ENCODE measurements around the gene SLC25A21.
"Not testable (repeated sequence)": the region's sequence is repeated elsewhere in the genome, so short reads cannot be mapped to it uniquely, and the experiment has no call there.

Gene SLC25A21

DNA sequence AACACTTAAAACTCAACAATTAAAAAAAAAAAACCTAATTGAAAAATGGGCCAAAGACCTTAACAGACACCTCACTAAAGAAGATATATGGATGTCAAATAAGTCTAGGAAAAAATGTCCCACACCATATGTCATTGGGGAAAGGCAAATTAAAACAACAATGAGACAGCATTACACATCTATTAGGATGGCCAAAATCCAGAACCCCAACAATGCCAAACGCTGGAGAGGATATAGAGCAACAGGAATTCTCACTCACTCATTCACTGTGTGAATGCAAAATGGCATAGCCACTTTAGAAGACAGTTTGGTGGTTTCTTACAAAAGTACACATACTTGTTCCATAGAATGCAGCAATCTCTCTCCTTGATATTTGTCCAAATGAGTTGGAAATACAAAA, 173.7 kb downstream of the SLC25A21 start:
- H3K36me3 ChIP-seq (ENCODE audit: insufficient read depth, low read length): no peaks in the 10 kb centered on the region
- H3K9ac ChIP-seq (ENCODE audit: low read depth, low read length): no peak overlapping the region
- H3K9me3 ChIP-seq (ENCODE audit: control insufficient read depth, insufficient read depth, low read length): no peaks in the 10 kb centered on the region
- no peaks in the 10 kb centered on the region for H3K4me1 ChIP-seq (ENCODE audit: insufficient read depth, low read length)

DNA sequence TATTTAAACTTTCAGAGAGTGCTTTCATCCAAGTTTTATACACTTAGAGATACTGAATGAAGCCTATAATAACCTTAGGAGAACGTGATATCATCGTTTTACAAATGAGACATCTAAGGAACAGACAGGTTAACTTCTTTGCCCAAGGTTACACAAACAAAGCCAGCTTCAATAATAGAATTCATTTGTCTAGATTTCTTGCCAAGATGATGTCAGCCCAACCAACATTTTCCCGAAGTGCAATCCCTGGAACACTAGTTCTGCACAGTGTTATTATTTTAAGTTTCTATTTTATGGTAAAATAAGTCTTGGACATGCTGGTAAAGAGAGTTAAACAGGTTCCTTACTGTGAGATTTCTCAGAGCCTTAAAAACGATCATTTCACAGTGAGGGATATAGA, 174.6 kb downstream of the SLC25A21 start:
- no peak overlapping the region for H3K9ac ChIP-seq (ENCODE audit: low read depth, low read length)
- no peaks in the 10 kb centered on the region for H3K9me3 ChIP-seq (ENCODE audit: control insufficient read depth, insufficient read depth, low read length)
- no peaks in the 10 kb centered on the region for H3K36me3 ChIP-seq (ENCODE audit: insufficient read depth, low read length)
- no peaks in the 10 kb centered on the region for H3K4me1 ChIP-seq (ENCODE audit: insufficient read depth, low read length)

DNA sequence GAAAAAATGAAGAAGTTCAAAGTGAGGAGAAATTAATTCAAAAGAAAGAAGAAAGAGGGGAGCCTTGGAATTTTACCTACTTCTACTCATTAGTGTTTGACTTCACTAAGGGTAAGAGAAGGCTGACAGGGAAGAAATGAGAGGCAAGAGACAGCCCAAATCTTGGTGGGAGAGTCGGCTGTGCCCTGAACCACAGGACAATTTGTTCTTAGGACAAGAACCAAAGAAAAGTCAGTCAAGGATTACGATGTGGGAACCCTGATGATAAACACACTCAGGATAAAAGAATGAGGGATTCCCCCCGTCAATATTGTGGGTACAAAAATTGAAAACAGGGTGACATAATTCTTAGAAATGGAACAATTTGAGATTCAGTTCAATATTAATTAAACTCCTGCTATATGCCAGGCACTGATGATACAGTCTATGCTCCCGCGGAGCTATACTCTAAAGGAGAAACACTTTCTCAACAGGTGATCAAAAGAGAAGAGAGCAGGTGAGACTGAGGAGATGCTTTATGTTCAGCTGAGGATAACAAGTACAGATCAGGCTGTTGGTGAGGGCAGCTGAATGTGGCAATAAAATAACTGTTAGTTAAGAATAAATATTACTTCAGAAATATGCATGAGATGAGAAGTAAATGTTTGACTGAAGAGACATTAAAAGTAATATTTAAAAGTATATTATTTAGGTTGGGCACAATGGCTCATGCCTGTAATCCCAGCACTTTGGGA, 175.4 kb downstream of the SLC25A21 start:
- Histone ChIP-seq H3K9me3 (ENCODE audit: control insufficient read depth, insufficient read depth, low read length) (no peaks in the 10 kb centered on the region), H3K36me3 (ENCODE audit: insufficient read depth, low read length) (no peaks in the 10 kb centered on the region), H3K9ac (ENCODE audit: low read depth, low read length) (no peak overlapping the region)

DNA sequence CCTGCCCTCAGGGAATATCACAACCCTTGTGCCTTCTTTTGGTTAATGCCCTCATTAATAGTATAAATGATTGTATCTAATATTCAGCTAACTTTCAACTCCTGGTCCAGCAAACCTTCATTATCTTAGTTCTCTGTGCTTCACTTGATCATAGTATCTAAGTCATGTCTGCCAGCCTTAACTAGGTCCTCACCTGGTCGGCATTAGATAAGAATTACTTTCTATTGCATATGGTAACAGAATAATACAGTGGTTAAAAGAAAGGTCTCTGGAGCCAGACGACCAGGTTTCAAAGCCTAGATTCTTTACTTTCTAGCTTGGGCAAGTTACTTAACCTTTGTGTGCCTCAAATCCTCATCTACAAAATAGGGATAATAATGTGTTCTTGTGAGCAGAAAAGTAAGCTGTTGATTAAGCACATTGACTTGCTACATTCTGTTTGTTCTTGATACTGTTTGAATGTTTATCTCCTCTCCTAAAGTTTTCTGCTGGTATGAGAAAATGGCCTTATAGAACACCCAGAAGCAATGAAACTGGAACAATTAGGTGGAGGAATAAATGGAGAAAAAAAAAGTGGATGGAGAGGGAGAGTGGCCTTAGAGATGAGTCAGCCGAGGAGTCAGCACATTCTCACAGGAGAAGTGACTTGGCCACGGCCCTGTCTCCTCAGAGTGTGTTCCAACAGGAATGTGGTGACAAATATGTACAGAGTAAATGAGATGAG, 176.1 kb downstream of the SLC25A21 start:
- H3K36me3 ChIP-seq (ENCODE audit: insufficient read depth, low read length): no peaks in the 10 kb centered on the region
- H3K9ac ChIP-seq (ENCODE audit: low read depth, low read length): no peak overlapping the region
- H3K4me1 ChIP-seq (ENCODE audit: insufficient read depth, low read length): no peaks in the 10 kb centered on the region
- H3K9me3 ChIP-seq (ENCODE audit: control insufficient read depth, insufficient read depth, low read length): no peaks in the 10 kb centered on the region

More for the DNA sequence above, 175.4 kb downstream of the SLC25A21 start:
- H3K4me1 ChIP-seq (ENCODE audit: insufficient read depth, low read length): no peaks in the 10 kb centered on the region

DNA sequence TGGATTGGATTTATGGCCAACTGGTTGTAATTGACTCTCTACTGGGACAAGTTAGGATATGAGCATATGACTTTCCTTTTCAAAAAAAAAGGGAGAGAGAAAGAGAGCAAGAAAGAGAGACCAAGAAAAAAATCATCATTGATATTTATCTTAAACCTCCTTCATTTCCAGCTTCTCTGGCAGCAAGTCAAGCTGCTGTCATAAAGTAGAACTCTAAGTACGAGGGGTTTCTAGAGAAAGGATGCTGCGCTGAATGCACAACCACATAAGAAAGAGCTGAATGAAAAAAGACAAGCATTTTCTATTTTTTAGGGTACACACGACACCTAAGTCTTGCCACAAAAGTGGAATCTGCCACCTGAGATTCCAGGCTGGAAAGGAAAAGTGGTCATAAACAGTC, 182.6 kb downstream of the SLC25A21 start:
- no peaks in the 10 kb centered on the region for H3K4me1 ChIP-seq (ENCODE audit: insufficient read depth, low read length)
- no peaks in the 10 kb centered on the region for H3K9me3 ChIP-seq (ENCODE audit: control insufficient read depth, insufficient read depth, low read length)
- H3K36me3 ChIP-seq (ENCODE audit: insufficient read depth, low read length): no peaks in the 10 kb centered on the region
- H3K9ac ChIP-seq (ENCODE audit: low read depth, low read length): no peak overlapping the region

DNA sequence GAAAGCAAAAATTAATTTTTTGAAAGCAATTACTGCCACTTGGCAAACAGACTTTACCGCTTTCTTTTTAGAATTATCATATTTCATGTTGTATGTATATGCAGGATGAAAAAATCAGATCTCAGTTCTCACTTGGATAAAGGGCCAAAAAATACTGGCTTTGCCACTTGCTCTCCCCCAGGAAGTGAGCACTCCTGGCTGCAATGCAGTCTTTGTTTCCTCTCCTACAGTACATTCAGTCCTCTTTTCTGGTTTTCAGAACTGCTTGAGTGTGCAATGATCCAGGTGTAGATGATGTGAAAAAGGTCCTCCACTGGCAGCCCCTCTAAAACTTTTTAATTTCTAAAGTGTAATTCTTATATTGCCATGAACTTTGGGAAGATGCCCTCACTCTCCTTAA, 183.4 kb downstream of the SLC25A21 start:
- H3K36me3 ChIP-seq (ENCODE audit: insufficient read depth, low read length): no peaks in the 10 kb centered on the region
- H3K9me3 ChIP-seq (ENCODE audit: control insufficient read depth, insufficient read depth, low read length): no peaks in the 10 kb centered on the region
- no peaks in the 10 kb centered on the region for H3K4me1 ChIP-seq (ENCODE audit: insufficient read depth, low read length)
- H3K9ac ChIP-seq (ENCODE audit: low read depth, low read length): no peak overlapping the region

DNA sequence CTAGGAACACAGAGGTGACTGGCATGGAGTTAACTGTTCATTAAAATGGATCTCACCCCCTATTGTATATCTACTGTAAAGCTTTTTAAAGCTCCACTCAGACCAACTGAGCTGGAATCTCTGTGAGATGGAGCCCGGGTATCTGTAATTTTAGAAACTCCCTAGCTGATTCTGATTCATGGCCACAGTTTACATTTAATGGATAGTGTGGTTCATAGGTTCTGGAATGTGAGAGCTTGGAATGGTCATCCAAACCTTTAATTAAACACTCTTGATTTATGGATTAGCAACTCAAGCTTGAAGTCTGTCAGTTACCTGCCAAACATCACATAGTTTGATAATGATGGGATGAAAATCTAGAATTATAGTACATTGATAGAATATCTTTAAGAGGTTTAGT, 183.8 kb downstream of the SLC25A21 start:
- Histone ChIP-seq H3K4me1 (ENCODE audit: insufficient read depth, low read length) (no peaks in the 10 kb centered on the region), H3K36me3 (ENCODE audit: insufficient read depth, low read length) (no peaks in the 10 kb centered on the region), H3K9me3 (ENCODE audit: control insufficient read depth, insufficient read depth, low read length) (no peaks in the 10 kb centered on the region), H3K9ac (ENCODE audit: low read depth, low read length) (no peak overlapping the region)

DNA sequence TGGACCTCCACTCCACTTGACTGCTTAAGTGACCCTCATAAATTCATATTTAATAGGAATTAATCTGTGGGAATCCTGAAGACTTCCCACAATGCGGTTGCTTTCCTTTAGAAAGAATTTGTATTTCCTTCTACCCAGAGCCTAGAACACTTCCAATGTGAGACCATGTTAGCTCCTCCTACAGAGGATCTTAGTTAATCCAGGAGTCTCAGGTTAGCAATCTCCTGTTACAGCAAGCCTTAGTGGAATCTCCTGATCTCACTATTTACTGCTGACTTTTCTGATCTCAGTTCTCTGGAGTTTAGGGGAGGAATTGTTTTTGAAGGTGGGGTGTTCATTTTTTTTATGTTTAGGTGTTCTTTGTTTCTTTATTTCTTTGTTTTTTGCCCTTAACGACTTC, 186.0 kb downstream of the SLC25A21 start:
- Histone ChIP-seq H3K36me3 (ENCODE audit: insufficient read depth, low read length) (no peaks in the 10 kb centered on the region), H3K4me1 (ENCODE audit: insufficient read depth, low read length) (no peaks in the 10 kb centered on the region), H3K9ac (ENCODE audit: low read depth, low read length) (no peak overlapping the region), H3K9me3 (ENCODE audit: control insufficient read depth, insufficient read depth, low read length) (no peaks in the 10 kb centered on the region)

DNA sequence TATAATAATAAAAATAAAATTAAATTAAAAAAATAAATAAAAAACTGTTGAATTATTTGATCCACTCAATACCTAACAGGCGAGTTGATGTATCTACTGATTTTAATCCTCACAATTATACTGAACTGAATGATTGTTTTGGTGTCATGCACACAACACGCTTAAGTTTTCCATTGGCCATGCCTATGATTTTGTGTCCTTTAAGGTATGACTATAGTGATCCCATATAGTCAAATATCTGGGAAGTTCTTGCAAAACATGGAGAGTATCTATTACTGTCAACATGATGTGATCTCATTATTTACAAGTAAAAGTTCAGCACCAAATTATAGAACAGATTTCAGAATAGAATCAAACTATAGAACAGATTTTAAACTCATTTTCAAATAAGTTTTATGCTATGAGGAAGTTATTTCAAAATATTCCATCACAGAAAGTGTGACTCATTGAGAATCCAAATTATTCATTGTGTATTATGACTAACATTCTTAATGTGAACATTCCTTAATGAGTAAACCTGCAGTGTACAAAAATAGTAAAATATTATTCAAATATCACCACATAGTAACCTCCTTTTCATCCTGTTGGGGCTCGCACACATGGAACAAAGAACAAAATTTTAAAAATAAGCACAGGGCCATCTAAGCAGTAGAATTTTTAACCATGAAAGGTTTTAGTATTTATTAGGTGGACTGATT, 190.4 kb downstream of the SLC25A21 start:
- H3K4me1 ChIP-seq (ENCODE audit: insufficient read depth, low read length): no peaks in the 10 kb centered on the region
- no peaks in the 10 kb centered on the region for H3K36me3 ChIP-seq (ENCODE audit: insufficient read depth, low read length)
- no peaks in the 10 kb centered on the region for H3K9me3 ChIP-seq (ENCODE audit: control insufficient read depth, insufficient read depth, low read length)
- no peak overlapping the region for H3K9ac ChIP-seq (ENCODE audit: low read depth, low read length)

DNA sequence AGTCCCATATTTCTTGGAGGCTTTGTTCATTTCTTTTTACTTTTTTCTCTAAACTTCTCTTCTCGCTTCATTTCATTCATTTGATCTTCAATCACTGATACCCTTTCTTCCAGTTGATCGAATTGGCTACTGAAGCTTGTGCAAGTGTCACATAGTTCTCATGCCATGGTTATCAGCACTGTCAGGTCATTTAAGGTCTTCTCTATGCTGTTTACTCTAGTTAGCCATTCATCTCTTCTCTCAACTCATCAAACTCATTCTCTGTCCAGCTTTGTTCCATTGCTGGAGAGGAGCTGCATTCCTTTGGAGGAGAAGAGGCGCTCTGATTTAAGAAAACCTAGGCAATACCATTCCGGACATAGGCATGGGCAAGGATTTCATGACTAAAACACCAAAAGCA, 192.0 kb downstream of the SLC25A21 start:
- not testable (repeated sequence) for H3K9me3 ChIP-seq (ENCODE audit: control insufficient read depth, insufficient read depth, low read length); H3K4me1 ChIP-seq (ENCODE audit: insufficient read depth, low read length); H3K36me3 ChIP-seq (ENCODE audit: insufficient read depth, low read length); H3K9ac ChIP-seq (ENCODE audit: low read depth, low read length)

DNA sequence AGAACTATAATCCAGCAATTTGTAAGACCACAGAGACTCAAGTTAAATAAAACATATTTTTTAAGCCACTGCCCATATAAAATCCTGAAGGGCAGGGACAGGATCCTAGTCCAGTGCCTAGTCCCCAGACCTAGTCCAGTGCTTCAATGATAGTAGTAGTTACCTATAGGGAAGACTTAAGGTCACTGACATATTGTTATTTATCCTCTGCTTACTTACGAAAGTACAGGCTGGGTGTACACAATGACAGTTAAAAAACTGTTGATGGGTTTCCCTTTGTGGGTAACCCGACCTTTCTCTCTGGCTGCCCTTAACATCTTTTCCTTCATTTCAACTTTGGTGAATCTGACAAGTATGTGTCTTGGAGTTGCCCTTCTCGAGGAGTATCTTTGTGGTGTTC, 192.5 kb downstream of the SLC25A21 start:
- H3K9ac ChIP-seq (ENCODE audit: low read depth, low read length): no peak overlapping the region
- H3K4me1 ChIP-seq (ENCODE audit: insufficient read depth, low read length): peaks cover 5% of the 10 kb centered on the region
- no peaks in the 10 kb centered on the region for H3K36me3 ChIP-seq (ENCODE audit: insufficient read depth, low read length)
- no peaks in the 10 kb centered on the region for H3K9me3 ChIP-seq (ENCODE audit: control insufficient read depth, insufficient read depth, low read length)

DNA sequence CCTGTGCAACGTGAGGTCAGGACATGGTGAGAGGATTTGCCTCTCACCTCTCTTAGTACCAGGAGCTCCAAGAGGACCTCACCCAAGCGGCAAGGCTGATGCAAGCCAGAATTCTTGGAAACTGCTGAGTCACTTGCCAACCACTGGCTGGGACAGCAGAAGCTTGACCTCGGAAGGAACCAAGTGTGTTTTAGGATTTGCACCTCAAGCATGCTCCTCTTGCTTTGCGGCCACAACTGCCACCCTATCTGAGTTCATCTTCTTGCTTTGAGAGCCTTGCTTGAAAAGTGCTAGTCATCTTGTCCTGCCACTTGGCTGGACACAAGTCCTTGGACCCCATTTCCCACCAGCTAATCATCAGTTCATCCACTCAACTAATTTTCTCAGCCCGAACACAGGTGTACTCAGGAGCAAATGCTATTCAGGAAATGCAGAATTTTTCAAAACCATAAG, 195.8 kb downstream of the SLC25A21 start:
- peaks cover 5% of the 10 kb centered on the region for H3K4me1 ChIP-seq (ENCODE audit: insufficient read depth, low read length)
- no peak overlapping the region for H3K9ac ChIP-seq (ENCODE audit: low read depth, low read length)
- no peaks in the 10 kb centered on the region for H3K36me3 ChIP-seq (ENCODE audit: insufficient read depth, low read length)

DNA sequence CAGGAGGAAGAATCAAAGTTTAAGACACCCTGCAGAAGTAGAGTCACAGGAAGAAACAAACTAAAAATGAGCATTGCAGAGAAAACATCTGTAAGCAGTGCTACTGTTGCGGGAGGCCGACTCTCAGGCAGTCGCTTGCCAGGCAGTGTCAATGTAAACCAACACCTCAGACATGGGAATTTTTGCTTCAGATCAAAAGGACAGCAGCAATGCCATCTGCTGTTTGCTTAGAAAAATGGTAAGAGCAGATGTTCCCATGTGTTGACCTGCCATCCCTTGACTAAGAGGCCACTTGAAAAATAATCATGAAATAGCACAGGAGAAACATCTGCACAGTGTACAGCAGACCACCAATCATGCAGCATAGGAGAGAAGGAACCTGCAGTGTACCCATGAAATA, 196.6 kb downstream of the SLC25A21 start:
- Histone ChIP-seq H3K9ac (ENCODE audit: low read depth, low read length) (no peak overlapping the region), H3K4me1 (ENCODE audit: insufficient read depth, low read length) (peaks cover 5% of the 10 kb centered on the region), H3K36me3 (ENCODE audit: insufficient read depth, low read length) (no peaks in the 10 kb centered on the region), H3K9me3 (ENCODE audit: control insufficient read depth, insufficient read depth, low read length) (no peaks in the 10 kb centered on the region)

More for the DNA sequence above, 195.8 kb downstream of the SLC25A21 start:
- no peaks in the 10 kb centered on the region for H3K9me3 ChIP-seq (ENCODE audit: control insufficient read depth, insufficient read depth, low read length)

DNA sequence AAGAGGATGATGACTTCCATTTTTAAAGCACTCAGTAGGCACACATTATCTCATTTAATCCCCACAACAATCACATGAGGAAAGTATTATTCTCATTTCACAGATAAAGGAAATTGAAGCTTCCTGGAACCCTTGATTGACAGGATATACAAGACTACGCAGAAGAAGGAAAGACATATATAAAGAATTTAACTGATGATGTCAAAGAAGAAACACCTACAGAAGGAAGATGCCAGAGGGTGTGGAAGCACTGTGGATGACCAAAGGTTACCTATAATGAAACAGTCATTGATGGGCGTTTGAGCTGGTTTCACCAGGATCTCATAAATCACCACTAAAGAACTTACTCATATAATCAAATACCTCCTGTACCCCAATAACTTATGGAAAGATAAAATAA, 197.4 kb downstream of the SLC25A21 start:
- H3K9me3 ChIP-seq (ENCODE audit: control insufficient read depth, insufficient read depth, low read length): no peaks in the 10 kb centered on the region
- no peaks in the 10 kb centered on the region for H3K36me3 ChIP-seq (ENCODE audit: insufficient read depth, low read length)

More for the DNA sequence above, 197.4 kb downstream of the SLC25A21 start:
- H3K9ac ChIP-seq (ENCODE audit: low read depth, low read length): no peak overlapping the region
- peaks cover 5% of the 10 kb centered on the region for H3K4me1 ChIP-seq (ENCODE audit: insufficient read depth, low read length)

Measured in ES-I3 (cell line).